HG02885 (cell line): ENCODE data around the gene KCNMA1.

ENCODE experiments used
- ATAC-seq: cut with Tn5 transposase; IDR thresholded peaks from one replicate; pipeline ENCODE4 v1.9.1; 2021; ENCODE audit warnings: mild to moderate bottlenecking; ENCODE audit not compliant: unreplicated experiment, poor library complexity

The KCNMA1 gene

GRCh38 chr10:77564731-77565589 is 72.6 kb downstream of the KCNMA1 start:
- no peak for ATAC-seq

GRCh38 chr10:77563638-77564270 is 73.9 kb downstream of the KCNMA1 start:
- ATAC-seq, result no peak

- ATAC-seq, result no peak
Observed at GRCh38 chr10:77562742-77563141, 74.9 kb downstream of the KCNMA1 start.

GRCh38 chr10:77561991-77562390 is 75.6 kb downstream of the KCNMA1 start:
- ATAC-seq, result no peak

GRCh38 chr10:77560471-77560870 is 77.1 kb downstream of the KCNMA1 start:
- no peak for ATAC-seq

- ATAC-seq, result no peak
Observed at GRCh38 chr10:77560052-77560451, 77.6 kb downstream of the KCNMA1 start.

- ATAC-seq, result no peak
Observed at GRCh38 chr10:77556990-77557601, 80.5 kb downstream of the KCNMA1 start.

GRCh38 chr10:77555591-77556212 is 81.9 kb downstream of the KCNMA1 start:
- no peak for ATAC-seq

- ATAC-seq, result no peak
Observed at GRCh38 chr10:77554996-77555397, 82.6 kb downstream of the KCNMA1 start.

- ATAC-seq, result no peak
Observed at GRCh38 chr10:77553966-77554365, 83.6 kb downstream of the KCNMA1 start.

GRCh38 chr10:77553311-77553710 is 84.3 kb downstream of the KCNMA1 start:
- no peak for ATAC-seq

- ATAC-seq, result no peak
Observed at GRCh38 chr10:77552252-77552651, 85.4 kb downstream of the KCNMA1 start.

- no peak for ATAC-seq
Observed at GRCh38 chr10:77550378-77550777, 87.2 kb downstream of the KCNMA1 start.

- ATAC-seq, result no peak
Observed at GRCh38 chr10:77548671-77549070, 88.9 kb downstream of the KCNMA1 start.

GRCh38 chr10:77548157-77548556 is 89.5 kb downstream of the KCNMA1 start:
- ATAC-seq, result no peak

GRCh38 chr10:77547307-77548050 is 90.1 kb downstream of the KCNMA1 start:
- ATAC-seq, result no peak

- no peak for ATAC-seq
Observed at GRCh38 chr10:77546042-77546441, 91.6 kb downstream of the KCNMA1 start.

- ATAC-seq, result no peak
Observed at GRCh38 chr10:77545585-77545984, 92.0 kb downstream of the KCNMA1 start.

- no peak for ATAC-seq
Observed at GRCh38 chr10:77544617-77545016, 93.0 kb downstream of the KCNMA1 start.

- no peak for ATAC-seq
Observed at GRCh38 chr10:77542710-77543259, 94.8 kb downstream of the KCNMA1 start.
